Neural cell (in vitro differentiated cells): ENCODE measurements around the gene SIT1. TPM values are rescaled to one million over a fixed set of nuclear protein-coding genes. Genes with fewer than 3 reads are reported as not detected.

Source experiments
- H2AFZ ChIP-seq: fragments of 200-600, 300-800 bp; sonication (generic), shearing (Covaris generic); 2 replicates; pipeline ENCODE4 v1.6.0; 2014; ENCODE audit warnings: low read depth, mild to moderate bottlenecking, antibody characterized with exemption, low read length, moderate library complexity
- H3F3A ChIP-seq: fragments of 200-600 bp; shearing (Covaris generic); 2 replicates; pipeline ENCODE4 v1.6.1; 2016; ENCODE audit warnings: mild to moderate bottlenecking, moderate library complexity, mixed read lengths, antibody characterized with exemption, low read length; ENCODE audit not compliant: insufficient read depth, poor library complexity, severe bottlenecking
- H3K27ac ChIP-seq: fragments of 200-600, 300-800 bp; sonication (generic), shearing (Covaris generic); 2 replicates; pipeline ENCODE4 v1.5.1; 2014; ENCODE audit warnings: mild to moderate bottlenecking, low read length, moderate library complexity
- H3K27me3 ChIP-seq: fragments of 300-800, 200-600 bp; sonication (generic), shearing (Covaris generic); 2 replicates; pipeline ENCODE4 v1.6.0; 2014; ENCODE audit warnings: mild to moderate bottlenecking, low read depth, low read length, moderate library complexity; ENCODE audit not compliant: insufficient read depth
- H3K36me3 ChIP-seq: fragments of 300-800, 200-600 bp; sonication (generic), shearing (Covaris generic); 2 replicates; pipeline ENCODE4 v1.5.1; 2014; ENCODE audit warnings: mild to moderate bottlenecking, antibody characterized with exemption, low read length, moderate library complexity; ENCODE audit not compliant: insufficient read depth
- H3K4me2 ChIP-seq: fragments of 300-800, 200-600 bp; sonication (generic), shearing (Covaris generic); 2 replicates; pipeline ENCODE4 v1.6.0; 2014; ENCODE audit warnings: mild to moderate bottlenecking, low read length
- H3K4me3 ChIP-seq: fragments of 300-800, 200-600 bp; sonication (generic), shearing (Covaris generic); 2 replicates; pipeline ENCODE4 v1.5.1; 2014; ENCODE audit warnings: mild to moderate bottlenecking, low read length, moderate library complexity
- H3K79me2 ChIP-seq: fragments of 200-600 bp; shearing (Covaris generic); replicated peaks from 2 replicates; pipeline ENCODE4 v1.6.0; 2014; ENCODE audit warnings: mild to moderate bottlenecking, low read length, moderate library complexity; ENCODE audit not compliant: insufficient read depth
- H3K9ac ChIP-seq: fragments of 300-800, 200-600 bp; sonication (generic), shearing (Covaris generic); 2 replicates; pipeline ENCODE4 v1.6.1; 2016; ENCODE audit warnings: mild to moderate bottlenecking, low read length, mixed read lengths
- H3K9me2 ChIP-seq: fragments of 200-600 bp; shearing (Covaris generic); 2 replicates; pipeline ENCODE4 v1.6.1; 2016; ENCODE audit warnings: mild to moderate bottlenecking, low read length, mixed read lengths; ENCODE audit not compliant: insufficient read depth
- H3K9me3 ChIP-seq: fragments of 200-600, 300-800 bp; sonication (generic), shearing (Covaris generic); 2 replicates; pipeline ENCODE4 v1.6.1; 2016; ENCODE audit warnings: mild to moderate bottlenecking, mixed run types, low read length, moderate library complexity, mixed read lengths
- H4K20me1 ChIP-seq: fragments of 200-600 bp; shearing (Covaris generic); 2 replicates; pipeline ENCODE4 v1.6.1; 2016; ENCODE audit warnings: mild to moderate bottlenecking, mixed run types; ENCODE audit not compliant: insufficient read depth
- EP300 ChIP-seq: fragments of 450-650 bp; conservative IDR thresholded peaks from 2 replicates; pipeline ENCODE4 v1.6.1; 2014; ENCODE audit warnings: antibody characterized with exemption, mild to moderate bottlenecking, moderate library complexity; ENCODE audit not compliant: poor library complexity, severe bottlenecking
- EZH2 ChIP-seq: fragments of 200-600, 300-800 bp; shearing (Covaris generic), sonication (generic); IDR thresholded peaks from 2 replicates; pipeline ENCODE4 v1.6.1; 2014; ENCODE audit warnings: antibody characterized with exemption, low read length, borderline replicate concordance, mild to moderate bottlenecking; ENCODE audit not compliant: insufficient read depth, poor library complexity, severe bottlenecking
- MXI1 ChIP-seq: fragments of 450-650 bp; conservative IDR thresholded peaks from 2 replicates; pipeline ENCODE4 v1.6.1; 2014; ENCODE audit warnings: antibody characterized with exemption, mild to moderate bottlenecking; ENCODE audit not compliant: poor library complexity, severe bottlenecking
- POLR2AphosphoS5 ChIP-seq: IDR thresholded peaks from 2 replicates; pipeline ENCODE4 v1.6.1; 2012
- RAD21 ChIP-seq: fragments of 450-650 bp; conservative IDR thresholded peaks from 2 replicates; pipeline ENCODE4 v1.6.1; 2014; ENCODE audit warnings: antibody characterized with exemption, mild to moderate bottlenecking, moderate library complexity
- SMC3 ChIP-seq: fragments of 450-650 bp; conservative IDR thresholded peaks from 2 replicates; pipeline ENCODE4 v1.6.1; 2014; ENCODE audit warnings: antibody characterized with exemption, mild to moderate bottlenecking, moderate library complexity; ENCODE audit not compliant: poor library complexity
- TAF1 ChIP-seq: IDR thresholded peaks from 2 replicates; pipeline ENCODE4 v1.6.1; 2012; ENCODE audit warnings: low read depth
- polyA plus RNA-seq: library from polyadenylated mRNA; depleted of rRNA; stranded (reverse); fragments of >200 nt; gene quantifications from 2 replicates; pipeline ENCODE4 v1.2.3, GENCODE V29; 2014
- TF ChIP-seq, protein P1 (sequence below): IDR thresholded peaks from 2 replicates; pipeline ENCODE4 v1.6.1; 2012; ENCODE audit warnings: borderline replicate concordance
- TF ChIP-seq, protein P2 (sequence below): fragments of 450-650 bp; IDR thresholded peaks from 2 replicates; pipeline ENCODE4 v1.5.1; 2014; ENCODE audit warnings: antibody characterized with exemption, mild to moderate bottlenecking, moderate library complexity; ENCODE audit not compliant: poor library complexity, severe bottlenecking

The SIT1 gene
- polyA plus RNA-seq, 1 donor from 2014 or later = not detected

DNA sequence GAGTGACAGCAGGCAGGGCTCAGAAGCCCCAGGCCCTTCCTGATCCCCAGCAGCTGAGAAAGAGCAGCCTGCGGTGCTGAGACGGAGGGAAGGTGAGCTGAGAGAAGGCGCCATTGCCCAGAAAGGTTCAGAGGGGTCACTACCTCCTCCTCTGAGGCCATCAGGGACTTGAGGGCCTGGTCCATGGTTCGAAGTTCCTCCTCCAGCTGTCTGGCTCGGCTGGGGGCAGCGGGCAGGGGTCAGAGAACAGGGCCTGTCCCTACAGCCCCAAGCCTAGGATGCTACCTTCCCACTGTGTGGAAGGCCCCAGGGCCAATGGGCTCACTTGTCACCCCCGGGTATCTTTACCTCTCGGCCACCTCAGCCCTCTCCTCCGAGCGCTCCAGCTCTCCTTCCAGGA, 34.2 kb upstream of the SIT1 start:
- H3F3A ChIP-seq = no peaks in the 10 kb centered on the region
- H3K9me2 ChIP-seq = no peaks in the 10 kb centered on the region
- H3K4me2 ChIP-seq = no peak overlapping the region
- no peak overlapping the region for H3K4me3 ChIP-seq
- H3K9ac ChIP-seq = no peak overlapping the region
- no peaks in the 10 kb centered on the region for H3K79me2 ChIP-seq
- H3K9me3 ChIP-seq = no peaks in the 10 kb centered on the region
- H4K20me1 ChIP-seq = no peaks in the 10 kb centered on the region
- H3K27ac ChIP-seq = no peak overlapping the region
- TF ChIP-seq, protein P1, sequence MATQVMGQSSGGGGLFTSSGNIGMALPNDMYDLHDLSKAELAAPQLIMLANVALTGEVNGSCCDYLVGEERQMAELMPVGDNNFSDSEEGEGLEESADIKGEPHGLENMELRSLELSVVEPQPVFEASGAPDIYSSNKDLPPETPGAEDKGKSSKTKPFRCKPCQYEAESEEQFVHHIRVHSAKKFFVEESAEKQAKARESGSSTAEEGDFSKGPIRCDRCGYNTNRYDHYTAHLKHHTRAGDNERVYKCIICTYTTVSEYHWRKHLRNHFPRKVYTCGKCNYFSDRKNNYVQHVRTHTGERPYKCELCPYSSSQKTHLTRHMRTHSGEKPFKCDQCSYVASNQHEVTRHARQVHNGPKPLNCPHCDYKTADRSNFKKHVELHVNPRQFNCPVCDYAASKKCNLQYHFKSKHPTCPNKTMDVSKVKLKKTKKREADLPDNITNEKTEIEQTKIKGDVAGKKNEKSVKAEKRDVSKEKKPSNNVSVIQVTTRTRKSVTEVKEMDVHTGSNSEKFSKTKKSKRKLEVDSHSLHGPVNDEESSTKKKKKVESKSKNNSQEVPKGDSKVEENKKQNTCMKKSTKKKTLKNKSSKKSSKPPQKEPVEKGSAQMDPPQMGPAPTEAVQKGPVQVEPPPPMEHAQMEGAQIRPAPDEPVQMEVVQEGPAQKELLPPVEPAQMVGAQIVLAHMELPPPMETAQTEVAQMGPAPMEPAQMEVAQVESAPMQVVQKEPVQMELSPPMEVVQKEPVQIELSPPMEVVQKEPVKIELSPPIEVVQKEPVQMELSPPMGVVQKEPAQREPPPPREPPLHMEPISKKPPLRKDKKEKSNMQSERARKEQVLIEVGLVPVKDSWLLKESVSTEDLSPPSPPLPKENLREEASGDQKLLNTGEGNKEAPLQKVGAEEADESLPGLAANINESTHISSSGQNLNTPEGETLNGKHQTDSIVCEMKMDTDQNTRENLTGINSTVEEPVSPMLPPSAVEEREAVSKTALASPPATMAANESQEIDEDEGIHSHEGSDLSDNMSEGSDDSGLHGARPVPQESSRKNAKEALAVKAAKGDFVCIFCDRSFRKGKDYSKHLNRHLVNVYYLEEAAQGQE = no peak
- TF ChIP-seq POLR2AphosphoS5 = no peak
- TF ChIP-seq SMC3 = no peak
- H2AFZ ChIP-seq = no peak overlapping the region
- no peaks in the 10 kb centered on the region for H3K36me3 ChIP-seq
- peaks cover 10% of the 10 kb centered on the region for H3K27me3 ChIP-seq

DNA sequence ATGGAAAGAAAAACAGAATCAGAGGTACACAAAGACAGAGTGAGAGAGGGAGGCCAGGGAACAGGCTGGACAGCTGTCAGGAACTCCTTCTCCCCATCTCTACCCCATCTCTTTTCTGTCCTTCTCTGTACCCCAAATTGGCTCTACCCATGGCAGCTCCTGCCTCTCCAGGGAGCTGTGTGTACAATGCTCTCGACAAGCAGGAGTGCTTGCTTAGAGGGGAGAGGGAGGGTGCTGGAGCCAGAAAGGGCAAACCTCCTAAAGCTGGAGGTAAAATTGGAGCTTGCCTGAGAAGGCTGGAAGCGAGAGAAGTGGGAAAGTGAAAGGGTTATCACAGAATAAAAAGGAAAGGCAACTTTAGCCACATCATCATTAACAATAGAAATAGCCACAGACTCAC, 32.6 kb upstream of the SIT1 start:
- H3K9ac ChIP-seq = no peak overlapping the region
- no peak overlapping the region for H2AFZ ChIP-seq
- no peaks in the 10 kb centered on the region for H3K9me3 ChIP-seq
- no peaks in the 10 kb centered on the region for H3K9me2 ChIP-seq
- H3K4me3 ChIP-seq = no peak overlapping the region
- H4K20me1 ChIP-seq = no peaks in the 10 kb centered on the region
- no peaks in the 10 kb centered on the region for H3F3A ChIP-seq
- H3K36me3 ChIP-seq = no peaks in the 10 kb centered on the region
- no peaks in the 10 kb centered on the region for H3K27me3 ChIP-seq
- H3K27ac ChIP-seq = no peak overlapping the region
- TF ChIP-seq EP300 (no peak), TAF1 (no peak), EZH2 (no peak), MXI1 (no peak), RAD21 (no peak), SMC3 (no peak), POLR2AphosphoS5 (no peak)
- TF ChIP-seq, protein P2, sequence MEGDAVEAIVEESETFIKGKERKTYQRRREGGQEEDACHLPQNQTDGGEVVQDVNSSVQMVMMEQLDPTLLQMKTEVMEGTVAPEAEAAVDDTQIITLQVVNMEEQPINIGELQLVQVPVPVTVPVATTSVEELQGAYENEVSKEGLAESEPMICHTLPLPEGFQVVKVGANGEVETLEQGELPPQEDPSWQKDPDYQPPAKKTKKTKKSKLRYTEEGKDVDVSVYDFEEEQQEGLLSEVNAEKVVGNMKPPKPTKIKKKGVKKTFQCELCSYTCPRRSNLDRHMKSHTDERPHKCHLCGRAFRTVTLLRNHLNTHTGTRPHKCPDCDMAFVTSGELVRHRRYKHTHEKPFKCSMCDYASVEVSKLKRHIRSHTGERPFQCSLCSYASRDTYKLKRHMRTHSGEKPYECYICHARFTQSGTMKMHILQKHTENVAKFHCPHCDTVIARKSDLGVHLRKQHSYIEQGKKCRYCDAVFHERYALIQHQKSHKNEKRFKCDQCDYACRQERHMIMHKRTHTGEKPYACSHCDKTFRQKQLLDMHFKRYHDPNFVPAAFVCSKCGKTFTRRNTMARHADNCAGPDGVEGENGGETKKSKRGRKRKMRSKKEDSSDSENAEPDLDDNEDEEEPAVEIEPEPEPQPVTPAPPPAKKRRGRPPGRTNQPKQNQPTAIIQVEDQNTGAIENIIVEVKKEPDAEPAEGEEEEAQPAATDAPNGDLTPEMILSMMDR = no peak
- TF ChIP-seq, protein P1 = no peak
- H3K79me2 ChIP-seq = no peaks in the 10 kb centered on the region
- no peak overlapping the region for H3K4me2 ChIP-seq
